H7 (cell line): Measurements from ENCODE around the gene WBP4. TPM values are rescaled to one million over a fixed set of nuclear protein-coding genes. Genes with fewer than 3 reads are reported as not detected.
A peak's percentile ranks its signal among the peaks of the same experiment; 100 is the strongest.

Experiments used
- DNase-seq: peaks from one replicate; pipeline ENCODE4 v3.0.0; 2012
- H3K27me3 ChIP-seq: 2 replicates; pipeline ENCODE4 v1.6.0; 2011; ENCODE audit warnings: mild to moderate bottlenecking, low read length; ENCODE audit not compliant: control insufficient read depth, insufficient read depth
- H3K36me3 ChIP-seq: replicated peaks from 2 replicates; pipeline ENCODE4 v1.5.1; 2011; ENCODE audit warnings: low read length; ENCODE audit not compliant: control insufficient read depth, insufficient read depth
- H3K4me3 ChIP-seq: 2 replicates; pipeline ENCODE4 v1.5.1; 2011; ENCODE audit warnings: low read depth, mild to moderate bottlenecking, control low read depth, low read length, moderate library complexity; ENCODE audit not compliant: insufficient read depth
- total RNA-seq: library from RNA; depleted of rRNA; stranded (reverse); fragments of >200 nt; shearing (Covaris generic); gene quantifications from 2 replicates; pipeline ENCODE4 v1.2.3, GENCODE V29; 2014

Gene WBP4
- total RNA-seq, 1 experiment from 2014 or later = 6.6 TPM

- no peak for DNase-seq
- Histone ChIP-seq H3K36me3 (no peaks in the 10 kb centered on the region), H3K4me3 (no peak overlapping the region), H3K27me3 (no peaks in the 10 kb centered on the region)
These were observed 4.2 kb upstream of the WBP4 start for GRCh38 chr13:41056826-41057711.

- Histone ChIP-seq H3K4me3 (no peak overlapping the region), H3K27me3 (no peaks in the 10 kb centered on the region), H3K36me3 (no peaks in the 10 kb centered on the region)
- DNase-seq = no peak
These were observed 2.8 kb upstream of the WBP4 start for GRCh38 chr13:41058295-41059070.

- Histone ChIP-seq H3K4me3 (peak overlapping the region; percentile 87), H3K27me3 (no peaks in the 10 kb centered on the region), H3K36me3 (no peaks in the 10 kb centered on the region; the same call in none of the 2 replicates)
- DNase-seq = no peak
These were observed 1.7 kb upstream of the WBP4 start for GRCh38 chr13:41059456-41060081.

GRCh38 chr13:41060082-41060723 is 1.1 kb upstream of the WBP4 start:
- DNase-seq = peak; percentile 89
- H3K36me3 ChIP-seq = peaks cover 3% of the 10 kb centered on the region

GRCh38 chr13:41060724-41061074 is 610 bp upstream of the WBP4 start:
- DNase-seq = peak; percentile 77
- Histone ChIP-seq H3K36me3 (peaks cover 5% of the 10 kb centered on the region), H3K27me3 (no peaks in the 10 kb centered on the region), H3K4me3 (peak overlapping the region; percentile 87)

More at GRCh38 chr13:41060082-41060723, 1.1 kb upstream of the WBP4 start:
- Histone ChIP-seq H3K27me3 (no peaks in the 10 kb centered on the region), H3K4me3 (peak overlapping the region; percentile 87)

GRCh38 chr13:41061914-41062837 is 867 bp downstream of the WBP4 start:
- no peak for DNase-seq
- Histone ChIP-seq H3K27me3 (no peaks in the 10 kb centered on the region), H3K36me3 (peaks cover 5% of the 10 kb centered on the region), H3K4me3 (peak overlapping the region; percentile 87)

GRCh38 chr13:41064493-41064892 is 3.2 kb downstream of the WBP4 start:
- Histone ChIP-seq H3K36me3 (peaks cover 11% of the 10 kb centered on the region), H3K27me3 (no peaks in the 10 kb centered on the region), H3K4me3 (no peak overlapping the region)
- DNase-seq = no peak

GRCh38 chr13:41065078-41065477 is 3.8 kb downstream of the WBP4 start:
- no peak for DNase-seq
- Histone ChIP-seq H3K4me3 (no peak overlapping the region), H3K27me3 (no peaks in the 10 kb centered on the region), H3K36me3 (peaks cover 12% of the 10 kb centered on the region)

GRCh38 chr13:41074523-41074922 is 13.2 kb downstream of the WBP4 start:
- Histone ChIP-seq H3K36me3 (peaks cover 21% of the 10 kb centered on the region), H3K27me3 (no peaks in the 10 kb centered on the region), H3K4me3 (no peak overlapping the region)
- DNase-seq = no peak

- DNase-seq = peak; percentile 56
- no peaks in the 10 kb centered on the region for H3K27me3 ChIP-seq
- no peak overlapping the region for H3K4me3 ChIP-seq
- peaks cover 20% of the 10 kb centered on the region for H3K36me3 ChIP-seq
These were observed 13.7 kb downstream of the WBP4 start for GRCh38 chr13:41075034-41075433.

- no peak for DNase-seq
- Histone ChIP-seq H3K27me3 (no peaks in the 10 kb centered on the region), H3K36me3 (peaks cover 17% of the 10 kb centered on the region), H3K4me3 (no peak overlapping the region)
These were observed 14.2 kb downstream of the WBP4 start for GRCh38 chr13:41075485-41075884.

- Histone ChIP-seq H3K36me3 (peaks cover 10% of the 10 kb centered on the region), H3K4me3 (no peak overlapping the region), H3K27me3 (no peaks in the 10 kb centered on the region)
- no peak for DNase-seq
These were observed 16.2 kb downstream of the WBP4 start for GRCh38 chr13:41077475-41077874.

GRCh38 chr13:41079725-41080124 is 18.4 kb downstream of the WBP4 start:
- no peak for DNase-seq
- Histone ChIP-seq H3K4me3 (no peak overlapping the region), H3K36me3 (peaks cover 10% of the 10 kb centered on the region), H3K27me3 (no peaks in the 10 kb centered on the region)
